IMR-90 (cell line): ENCODE data around the gene GPT2.

Experiments used
- CEBPB ChIP-seq: IDR thresholded peaks from 2 replicates; pipeline ENCODE4 v1.6.1; 2012; ENCODE audit warnings: low read depth, low read length, improper control_type of control experiment
- CHD1 ChIP-seq: IDR thresholded peaks from 2 replicates; pipeline ENCODE4 v1.6.1; 2012; ENCODE audit warnings: low read depth, low read length, improper control_type of control experiment
- FOS ChIP-seq: fragments of 150-350 bp; IDR thresholded peaks from 2 replicates; pipeline ENCODE4 v1.6.1; 2016; ENCODE audit warnings: low read depth, low read length
- MAFK ChIP-seq: IDR thresholded peaks from 2 replicates; pipeline ENCODE4 v1.6.1; 2012; ENCODE audit warnings: low read depth, low read length, improper control_type of control experiment
- MAZ ChIP-seq: IDR thresholded peaks from 2 replicates; pipeline ENCODE4 v1.6.1; 2012; ENCODE audit warnings: low read depth, mild to moderate bottlenecking, low read length, improper control_type of control experiment, moderate library complexity, borderline replicate concordance
- MXI1 ChIP-seq: IDR thresholded peaks from 2 replicates; pipeline ENCODE4 v1.6.1; 2012; ENCODE audit warnings: low read depth, mild to moderate bottlenecking, low read length, moderate library complexity, borderline replicate concordance
- POLR2A ChIP-seq: IDR thresholded peaks from 2 replicates; pipeline ENCODE4 v1.6.1; 2012; ENCODE audit warnings: mild to moderate bottlenecking, low read depth, low read length
- RAD21 ChIP-seq: IDR thresholded peaks from 2 replicates; pipeline ENCODE4 v1.6.1; 2012; ENCODE audit warnings: low read length, improper control_type of control experiment
- RCOR1 ChIP-seq: IDR thresholded peaks from 2 replicates; pipeline ENCODE4 v1.6.1; 2012; ENCODE audit warnings: mild to moderate bottlenecking, low read length, improper control_type of control experiment; ENCODE audit not compliant: insufficient replicate concordance
- SMC3 ChIP-seq: fragments of 150-350 bp; IDR thresholded peaks from 2 replicates; pipeline ENCODE4 v1.6.1; 2016; ENCODE audit warnings: low read depth, mild to moderate bottlenecking, antibody characterized with exemption, low read length, moderate library complexity
- TF ChIP-seq, protein P1 (sequence below): conservative IDR thresholded peaks from 2 replicates; pipeline ENCODE4 v1.5.1; 2012; ENCODE audit warnings: mild to moderate bottlenecking, low read depth, low read length, improper control_type of control experiment
- TF ChIP-seq, protein P2 (sequence below): fragments of 150-350 bp; IDR thresholded peaks from 2 replicates; pipeline ENCODE4 v1.6.1; 2017; ENCODE audit warnings: mild to moderate bottlenecking, antibody characterized with exemption, low read length, low read depth

DNA sequence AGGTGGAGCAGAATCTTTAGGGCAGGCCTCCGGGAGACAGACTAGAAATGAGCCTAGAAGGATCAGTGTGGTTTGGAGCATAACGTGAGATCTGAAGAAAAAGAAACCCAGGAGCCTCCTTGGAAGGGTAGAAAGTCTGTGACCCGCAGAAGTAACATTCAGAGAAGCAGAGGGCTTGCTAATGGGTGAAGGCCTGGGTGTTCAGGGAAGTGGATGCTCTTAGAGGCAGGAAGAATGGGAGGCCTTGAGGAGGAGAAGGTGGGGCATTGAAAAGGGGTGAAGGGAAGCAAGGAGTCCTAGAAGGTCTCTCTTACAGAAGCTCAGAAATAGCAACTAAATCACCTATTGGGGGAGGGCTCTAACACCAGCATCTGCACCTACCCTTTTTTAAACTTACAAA lies 20.3 kb downstream of the GPT2 start:
- TF ChIP-seq, protein P1, sequence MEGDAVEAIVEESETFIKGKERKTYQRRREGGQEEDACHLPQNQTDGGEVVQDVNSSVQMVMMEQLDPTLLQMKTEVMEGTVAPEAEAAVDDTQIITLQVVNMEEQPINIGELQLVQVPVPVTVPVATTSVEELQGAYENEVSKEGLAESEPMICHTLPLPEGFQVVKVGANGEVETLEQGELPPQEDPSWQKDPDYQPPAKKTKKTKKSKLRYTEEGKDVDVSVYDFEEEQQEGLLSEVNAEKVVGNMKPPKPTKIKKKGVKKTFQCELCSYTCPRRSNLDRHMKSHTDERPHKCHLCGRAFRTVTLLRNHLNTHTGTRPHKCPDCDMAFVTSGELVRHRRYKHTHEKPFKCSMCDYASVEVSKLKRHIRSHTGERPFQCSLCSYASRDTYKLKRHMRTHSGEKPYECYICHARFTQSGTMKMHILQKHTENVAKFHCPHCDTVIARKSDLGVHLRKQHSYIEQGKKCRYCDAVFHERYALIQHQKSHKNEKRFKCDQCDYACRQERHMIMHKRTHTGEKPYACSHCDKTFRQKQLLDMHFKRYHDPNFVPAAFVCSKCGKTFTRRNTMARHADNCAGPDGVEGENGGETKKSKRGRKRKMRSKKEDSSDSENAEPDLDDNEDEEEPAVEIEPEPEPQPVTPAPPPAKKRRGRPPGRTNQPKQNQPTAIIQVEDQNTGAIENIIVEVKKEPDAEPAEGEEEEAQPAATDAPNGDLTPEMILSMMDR, result no peak
- TF ChIP-seq MXI1, result no peak
- no peak for TF ChIP-seq MAZ
- no peak for TF ChIP-seq CEBPB
- TF ChIP-seq RAD21, result no peak
- TF ChIP-seq POLR2A, result no peak
- no peak for TF ChIP-seq RCOR1
- TF ChIP-seq MAFK, result no peak
- no peak for TF ChIP-seq SMC3
- TF ChIP-seq, protein P2, sequence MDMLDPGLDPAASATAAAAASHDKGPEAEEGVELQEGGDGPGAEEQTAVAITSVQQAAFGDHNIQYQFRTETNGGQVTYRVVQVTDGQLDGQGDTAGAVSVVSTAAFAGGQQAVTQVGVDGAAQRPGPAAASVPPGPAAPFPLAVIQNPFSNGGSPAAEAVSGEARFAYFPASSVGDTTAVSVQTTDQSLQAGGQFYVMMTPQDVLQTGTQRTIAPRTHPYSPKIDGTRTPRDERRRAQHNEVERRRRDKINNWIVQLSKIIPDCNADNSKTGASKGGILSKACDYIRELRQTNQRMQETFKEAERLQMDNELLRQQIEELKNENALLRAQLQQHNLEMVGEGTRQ, result no peak
- TF ChIP-seq CHD1, result no peak
- no peak for TF ChIP-seq FOS
